Muscle of arm (tissue), 14 donors: ENCODE data around the gene DDX17. TPM values are rescaled to one million over a fixed set of nuclear protein-coding genes. Genes with fewer than 3 reads are reported as not detected.
A peak's percentile ranks its signal among the peaks of the same experiment; 100 is the strongest.

Experiments
- DNase-seq: peaks from one replicate; pipeline ENCODE4 v3.0.0-alpha.2; 2013
- long read RNA-seq, 11 donors: transcript quantifications; one replicate each; lab custom pipeline, GENCODE V29; 2026
- polyA plus RNA-seq, 12 donors: library from polyadenylated mRNA; unstranded; fragments of 120-200 nt; gene quantifications; one replicate each; pipeline ENCODE4 v1.2.1, GENCODE V29; 2013; ENCODE audit not compliant: insufficient read length in 12 of 12

The DDX17 gene
- 1,000 to 10,000 TPM in 1 of 12 donors, 100 to 1,000 TPM in 11; 264 to 1,711 (median 369) TPM for polyA plus RNA-seq
- long read RNA-seq, donor 1, full-length matches to known transcripts, result 33 of 301 reads
- long read RNA-seq, donor 1, partial matches to known transcripts, result 268 of 301 reads
- long read RNA-seq, donor 1, other reads (novel, unspliced or antisense), result 0 of 301 reads
- long read RNA-seq, donor 2, full-length matches to known transcripts, result 45 of 140 reads
- long read RNA-seq, donor 2, partial matches to known transcripts, result 95 of 140 reads
- long read RNA-seq, donor 2, other reads (novel, unspliced or antisense), result 0 of 140 reads
- long read RNA-seq, donor 3, full-length matches to known transcripts, result 15 of 169 reads
- long read RNA-seq, donor 3, partial matches to known transcripts, result 154 of 169 reads
- long read RNA-seq, donor 3, other reads (novel, unspliced or antisense), result 0 of 169 reads
- long read RNA-seq, donor 4, full-length matches to known transcripts, result 13 of 53 reads
- long read RNA-seq, donor 4, partial matches to known transcripts, result 40 of 53 reads
- long read RNA-seq, donor 4, other reads (novel, unspliced or antisense), result 0 of 53 reads
- long read RNA-seq, donor 5, full-length matches to known transcripts, result 42 of 163 reads
- long read RNA-seq, donor 5, partial matches to known transcripts, result 121 of 163 reads
- long read RNA-seq, donor 5, other reads (novel, unspliced or antisense), result 0 of 163 reads
- long read RNA-seq, donor 6, full-length matches to known transcripts, result 24 of 117 reads
- long read RNA-seq, donor 6, partial matches to known transcripts, result 93 of 117 reads
- long read RNA-seq, donor 6, other reads (novel, unspliced or antisense), result 0 of 117 reads
- long read RNA-seq, donor 7, full-length matches to known transcripts, result 17 of 89 reads
- long read RNA-seq, donor 7, partial matches to known transcripts, result 72 of 89 reads
- long read RNA-seq, donor 7, other reads (novel, unspliced or antisense), result 0 of 89 reads
- long read RNA-seq, donor 8, full-length matches to known transcripts, result 50 of 158 reads
- long read RNA-seq, donor 8, partial matches to known transcripts, result 108 of 158 reads
- long read RNA-seq, donor 8, other reads (novel, unspliced or antisense), result 0 of 158 reads
- long read RNA-seq, donor 9, full-length matches to known transcripts, result 16 of 112 reads
- long read RNA-seq, donor 9, partial matches to known transcripts, result 96 of 112 reads
- long read RNA-seq, donor 9, other reads (novel, unspliced or antisense), result 0 of 112 reads
- long read RNA-seq, donor 10, full-length matches to known transcripts, result 44 of 150 reads
- long read RNA-seq, donor 10, partial matches to known transcripts, result 106 of 150 reads
- long read RNA-seq, donor 10, other reads (novel, unspliced or antisense), result 0 of 150 reads
- long read RNA-seq, donor 11, full-length matches to known transcripts, result 34 of 349 reads
- long read RNA-seq, donor 11, partial matches to known transcripts, result 315 of 349 reads
- long read RNA-seq, donor 11, other reads (novel, unspliced or antisense), result 0 of 349 reads

DNA sequence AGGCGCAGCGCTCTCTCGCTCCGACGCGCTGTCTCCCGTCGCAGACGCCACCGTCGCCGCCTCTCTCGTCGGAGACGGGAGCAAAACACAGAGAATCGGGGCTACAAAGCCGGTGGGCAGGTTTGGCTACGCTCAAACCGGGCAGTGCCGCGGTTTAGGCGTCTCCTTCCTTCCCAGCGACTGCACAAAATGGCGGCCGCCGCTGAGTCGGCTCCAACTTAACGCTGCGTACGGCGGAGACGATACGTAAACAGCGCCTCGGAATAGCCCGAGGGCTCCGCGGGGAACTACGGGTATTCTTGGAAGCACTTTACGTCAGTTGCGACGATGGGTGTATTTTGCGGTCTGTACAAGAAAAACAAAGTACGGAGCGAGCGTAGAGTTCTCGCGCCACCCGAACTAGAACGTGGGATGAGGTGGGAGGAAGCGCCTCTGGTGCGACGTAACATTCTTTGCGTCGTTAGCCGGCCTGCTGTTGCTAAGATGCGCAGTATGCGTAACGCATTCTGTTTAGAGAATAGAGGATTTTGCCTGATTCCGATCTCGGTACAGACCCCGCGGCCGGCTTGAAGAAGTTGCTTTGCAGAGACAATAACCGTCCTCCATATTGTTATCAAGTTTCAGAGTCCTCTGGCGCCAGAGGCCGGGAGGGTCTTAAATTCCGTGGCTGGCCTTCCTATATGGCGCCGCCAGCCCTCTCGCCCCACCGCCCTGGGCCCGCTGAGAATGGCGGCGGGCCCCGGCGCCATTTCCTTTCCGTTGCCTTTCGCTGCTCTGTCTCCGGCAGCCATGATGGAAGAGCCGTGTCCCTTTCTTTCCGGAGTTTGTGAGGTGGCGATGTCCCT is at the start of gene DDX17:
Gene DDX17 (minus strand): TSS at position 194 of the 845 bp plus-strand sequence.
- DNase-seq, result peak; percentile 99

GRCh38 chr22:38554281-38554680 is 48.2 kb upstream of the DDX17 start:
- no peak for DNase-seq

DNA sequence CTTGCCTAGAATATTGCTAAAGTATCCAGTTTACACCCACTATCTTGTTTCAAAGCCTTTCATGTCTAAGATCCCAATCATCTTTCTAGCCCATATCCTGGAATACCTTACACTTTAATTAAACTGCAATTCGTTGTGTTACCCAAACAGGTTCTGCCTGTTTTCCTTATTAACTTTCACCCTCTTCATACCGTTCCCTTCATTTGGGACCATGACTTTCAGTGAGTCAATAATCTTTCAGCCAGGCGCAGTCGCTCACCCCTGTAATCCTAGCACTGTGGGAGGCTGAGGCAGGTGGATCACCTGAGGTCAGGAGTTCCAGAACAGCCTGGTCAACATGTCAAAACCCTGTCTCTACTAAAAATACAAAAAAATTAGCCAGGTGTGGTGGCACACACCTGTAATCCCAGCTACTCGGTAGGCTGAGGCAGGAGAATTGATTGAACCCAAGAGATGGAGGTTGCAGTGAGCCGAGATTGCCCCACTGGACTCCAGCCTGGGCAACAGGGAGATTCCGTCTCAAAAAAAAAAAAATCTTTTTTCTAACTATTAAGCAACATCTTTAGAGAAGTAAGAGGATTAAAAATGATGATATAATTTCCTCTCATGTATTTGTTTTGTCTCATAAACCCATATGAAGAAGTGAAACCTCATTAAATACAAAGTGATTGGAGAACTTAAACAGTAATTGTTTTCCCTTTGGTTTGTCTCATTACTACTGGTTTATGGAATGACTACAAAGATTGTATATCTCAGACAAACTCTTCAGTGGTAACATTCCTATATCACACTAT is 43.2 kb upstream of the DDX17 start:
- DNase-seq, result no peak

GRCh38 chr22:38540701-38541100 is 34.6 kb upstream of the DDX17 start:
- DNase-seq, result no peak

DNA sequence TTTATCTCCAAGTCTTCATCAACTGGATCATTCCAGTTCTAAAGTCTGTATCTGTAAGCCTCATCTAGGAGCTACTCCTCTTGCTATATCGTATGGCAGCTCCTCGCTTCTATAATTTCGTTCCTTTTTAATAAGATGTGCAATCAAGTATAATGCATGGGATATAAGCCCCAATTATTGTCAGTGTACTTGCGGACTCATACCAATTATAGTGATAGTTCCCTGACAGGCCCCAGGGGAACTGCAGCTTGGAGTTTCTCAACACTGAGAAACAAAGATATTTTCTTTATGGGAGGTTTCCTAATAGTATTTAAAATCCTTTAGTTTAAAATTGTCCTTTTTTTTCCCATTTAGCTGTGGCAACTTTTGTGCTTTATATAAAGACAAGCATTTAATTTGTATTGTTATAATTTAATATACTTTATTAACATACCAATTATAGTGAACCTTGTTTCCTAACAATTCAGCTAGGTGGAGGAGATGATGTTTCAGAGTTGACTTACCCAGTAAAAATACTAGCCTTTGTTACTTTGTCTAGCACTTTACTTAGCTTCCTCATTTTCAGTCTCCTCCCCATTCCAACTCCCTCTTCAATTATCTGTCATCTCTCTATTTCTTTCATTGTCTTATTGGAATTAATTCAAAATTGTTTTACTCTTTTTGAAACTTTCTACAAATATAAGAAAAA is 25.3 kb upstream of the DDX17 start:
- DNase-seq, result no peak

GRCh38 chr22:38524429-38524828 is 18.3 kb upstream of the DDX17 start:
- DNase-seq, result no peak

DNA sequence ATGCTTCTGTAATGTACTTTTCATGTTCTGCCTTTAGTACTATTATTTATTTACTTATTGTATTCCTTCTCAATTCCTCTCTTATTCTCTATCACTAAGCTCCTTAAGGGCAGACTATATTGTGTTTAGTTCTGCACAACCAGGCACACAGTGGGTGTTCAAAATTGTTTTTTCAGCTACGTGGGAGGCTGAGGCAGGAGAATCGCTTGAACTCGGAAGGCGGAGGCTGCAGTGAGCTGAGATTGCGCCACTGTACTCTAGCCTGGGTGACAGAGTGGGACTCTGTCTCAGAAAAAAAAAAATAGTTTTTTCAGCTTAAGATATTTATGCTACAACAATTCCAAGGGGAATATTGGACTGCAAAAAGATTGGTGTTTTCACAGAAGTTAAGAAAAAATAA is 17.4 kb upstream of the DDX17 start:
- no peak for DNase-seq

DNA sequence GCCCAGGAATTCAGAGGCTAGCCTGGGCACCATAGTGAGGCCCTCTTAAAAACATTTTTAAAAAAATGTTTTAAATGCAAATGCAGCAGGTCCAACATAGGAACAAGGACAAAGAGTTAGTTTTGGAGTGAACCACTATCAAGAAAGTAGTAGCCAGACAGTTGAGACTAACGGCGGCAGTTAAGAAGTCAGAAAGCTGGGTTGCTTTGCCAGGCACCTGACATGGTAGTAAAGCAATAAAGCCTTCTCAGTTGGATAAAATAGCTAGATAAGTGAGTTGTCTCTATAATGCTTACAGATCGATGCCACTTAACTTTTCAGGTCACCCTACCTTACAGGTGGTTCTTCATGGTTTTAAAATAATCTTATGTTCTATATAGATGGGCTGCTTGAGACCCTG is 16.9 kb upstream of the DDX17 start:
- no peak for DNase-seq

DNA sequence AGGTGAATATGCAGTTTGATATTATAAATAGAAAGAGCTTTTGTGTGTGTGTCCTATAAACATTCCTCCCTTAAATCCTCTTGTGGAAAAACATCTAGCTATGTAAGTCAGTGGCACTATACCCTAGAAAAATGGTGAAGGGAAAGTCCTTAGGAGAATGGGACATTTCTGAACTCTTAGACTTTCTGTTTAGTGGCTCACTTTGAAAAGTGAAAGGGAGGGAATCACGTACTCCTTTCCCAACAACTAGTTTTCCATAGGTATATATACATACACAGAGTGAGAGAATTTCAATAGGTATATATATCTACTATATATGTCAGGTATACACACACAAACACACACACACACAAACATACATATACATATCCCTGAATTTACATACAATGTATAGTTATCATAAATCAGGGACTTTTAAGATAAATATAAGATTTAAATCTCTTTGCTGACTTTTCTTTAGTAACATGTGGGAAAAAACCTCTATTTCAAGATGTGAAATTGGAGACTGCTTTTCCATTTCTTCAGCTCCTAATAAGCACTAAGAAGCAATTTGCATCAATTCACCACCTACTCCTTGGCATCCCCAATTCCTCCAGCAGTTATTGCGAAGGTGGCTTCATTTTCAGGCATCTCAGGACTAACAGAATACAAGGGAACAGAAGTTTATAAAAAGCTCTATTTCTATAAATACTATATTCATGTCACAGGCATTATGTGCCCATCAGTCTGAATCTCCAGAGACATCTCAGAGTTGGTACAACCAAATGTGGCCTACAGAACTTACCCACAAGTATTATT is 13.5 kb upstream of the DDX17 start:
- no peak for DNase-seq

DNA sequence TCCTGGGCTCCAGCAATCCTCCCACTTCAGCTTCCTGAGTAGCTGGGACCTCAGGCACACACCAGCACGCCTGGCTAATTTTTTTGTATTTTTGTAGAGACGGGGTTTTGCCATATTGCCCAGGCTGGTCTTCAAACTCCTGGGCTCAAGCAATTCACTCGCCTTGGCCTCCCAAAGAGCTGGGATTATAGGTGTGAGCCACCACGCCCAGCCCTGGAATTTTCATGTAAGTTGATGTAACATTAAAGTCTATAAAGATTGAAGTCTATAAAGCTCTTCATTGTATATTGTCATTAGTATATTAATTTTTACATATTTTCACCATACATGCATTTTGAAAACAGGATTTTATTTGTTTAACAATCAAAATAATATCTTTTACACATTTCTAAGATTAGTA is 12.5 kb upstream of the DDX17 start:
- no peak for DNase-seq

GRCh38 chr22:38513063-38513462 is 7.0 kb upstream of the DDX17 start:
- DNase-seq, result no peak

GRCh38 chr22:38510416-38510970 is 4.4 kb upstream of the DDX17 start:
- DNase-seq, result no peak

DNA sequence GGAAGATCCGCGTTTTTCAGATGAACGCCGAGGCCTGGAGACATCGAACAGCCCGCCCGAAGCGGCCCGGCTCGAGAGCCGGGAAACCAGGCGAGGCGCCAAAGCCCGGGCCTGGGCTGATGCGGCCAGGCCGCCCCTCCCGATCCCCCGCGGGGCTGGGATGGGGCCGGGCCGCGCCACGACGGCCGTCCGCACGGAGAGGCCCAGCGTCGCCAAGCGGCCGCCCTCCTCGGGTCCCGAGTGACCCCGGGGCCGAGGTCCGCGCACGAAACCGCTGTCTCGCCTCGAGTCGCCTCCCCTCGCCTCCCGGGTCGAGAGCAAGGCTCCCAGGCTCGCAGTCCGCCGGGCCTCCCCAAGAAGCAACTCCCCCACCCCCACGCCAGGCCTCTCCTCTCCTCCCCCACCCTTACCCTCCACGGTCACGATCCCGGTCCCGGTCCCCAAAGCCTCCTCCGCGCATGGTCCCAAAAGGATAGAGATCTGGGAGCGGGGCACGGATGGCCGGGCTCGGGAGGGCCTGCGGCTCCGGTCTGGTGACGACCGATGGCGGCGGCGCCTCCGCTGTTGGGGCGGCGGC is 482 bp downstream of the DDX17 start:
- peak; percentile 81 for DNase-seq

DNA sequence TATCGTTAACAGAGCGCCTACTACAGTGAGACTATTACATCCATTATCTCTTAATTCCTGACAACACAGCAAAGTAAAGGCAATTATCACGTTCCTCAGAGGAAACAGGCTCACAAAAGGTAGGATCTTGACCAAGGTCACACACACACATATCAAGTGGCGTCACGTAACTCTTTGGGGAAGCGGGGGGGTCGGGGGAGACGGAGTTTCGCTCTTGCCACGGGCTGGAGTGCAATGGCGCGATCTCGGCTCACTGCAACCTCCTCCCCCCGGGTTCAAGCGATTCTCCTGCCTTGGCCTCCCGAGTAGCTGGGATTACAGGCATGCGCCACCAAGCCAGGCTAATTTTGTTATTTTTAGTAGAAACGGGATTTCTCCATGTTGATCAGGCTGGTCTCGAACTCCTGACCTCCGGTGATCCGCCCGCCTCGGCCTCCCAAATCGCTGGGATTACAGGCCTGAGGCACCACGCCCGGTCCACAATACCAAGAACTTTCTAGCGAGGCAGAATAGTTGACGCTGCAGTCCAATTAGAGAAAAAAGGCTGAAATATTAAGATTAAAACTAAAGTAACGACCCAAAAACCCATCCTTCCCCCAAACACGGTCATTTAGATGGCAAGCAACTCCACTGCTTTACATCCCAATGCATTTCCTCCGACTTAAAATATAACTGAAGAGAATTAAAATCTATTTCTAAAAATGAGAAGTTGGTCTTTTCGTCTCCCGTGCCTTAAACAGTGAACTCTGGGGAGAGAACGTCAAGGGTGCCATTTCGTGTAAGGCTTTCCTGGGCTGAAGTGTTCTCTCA is 1.2 kb downstream of the DDX17 start:
- DNase-seq, result no peak

DNA sequence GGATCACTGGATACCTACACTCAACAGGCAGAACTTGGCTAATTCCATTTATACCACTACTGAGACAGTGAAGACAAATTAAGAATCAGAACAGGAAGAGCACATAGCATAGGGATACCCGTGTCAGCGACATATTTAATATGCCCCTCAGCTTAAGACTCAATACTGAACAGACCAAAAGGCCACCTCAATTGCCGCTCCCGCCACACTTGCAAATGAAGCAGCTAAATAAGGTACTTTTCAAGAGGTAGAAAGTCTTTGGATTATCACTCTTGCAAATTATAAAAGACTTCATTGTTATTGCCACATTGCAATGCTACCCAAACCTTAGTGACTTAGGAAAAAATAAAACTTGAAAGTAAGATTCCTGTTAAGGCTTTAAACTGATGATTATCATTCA is 3.1 kb downstream of the DDX17 start:
- DNase-seq, result no peak
